ENCODE results near the gene XBP1.

The XBP1 gene

GRCh38 chr22:28774378-28774777 is 26.0 kb downstream of the XBP1 start:
- in situ Hi-C loops (cut with HindIII; ENCODE audit: low sequenced_read_pairs) = no loop called here
- DNase-seq (ENCODE audit: low read depth, low spot score) = no peak
- no peak for TF ChIP-seq CTCF (IDR thresholded peaks at IDR 0.05; ENCODE audit: low read depth, low read length)
- H3K4me3 ChIP-seq (ENCODE audit: low read depth, low read length) = no peak overlapping the region

GRCh38 chr22:28773461-28773867 is 26.9 kb downstream of the XBP1 start:
- DNase-seq (ENCODE audit: low read depth, low spot score) = peak; percentile 52
- no peak for TF ChIP-seq CTCF (IDR thresholded peaks at IDR 0.05; ENCODE audit: low read depth, low read length)
- peak overlapping the region; percentile 87 for H3K4me3 ChIP-seq (ENCODE audit: low read depth, low read length)
- in situ Hi-C loops (cut with HindIII; ENCODE audit: low sequenced_read_pairs) = no loop called here

- H3K4me3 ChIP-seq (ENCODE audit: low read depth, low read length) = peak within 1 kb of the TSS; percentile 87
- TF ChIP-seq CTCF (IDR thresholded peaks at IDR 0.05; ENCODE audit: low read depth, low read length) = peak; percentile 22
- in situ Hi-C loops (cut with HindIII; ENCODE audit: low sequenced_read_pairs) = no loop called here
- peak; percentile 95 for DNase-seq (ENCODE audit: low read depth, low spot score)
These were observed 27.5 kb downstream of the XBP1 start, which contains the start of gene CCDC117 for GRCh38 chr22:28772633-28773460. Gene CCDC117, plus strand, starts transcription at chr22:28772695. Its CDS starts 155 bp downstream, at chr22:28772850.

- H3K4me3 ChIP-seq (ENCODE audit: low read depth, low read length) = no peak overlapping the region
These were observed 29.1 kb downstream of the XBP1 start for GRCh38 chr22:28771195-28771791.

GRCh38 chr22:28769394-28770085 is 30.8 kb downstream of the XBP1 start:
- TF ChIP-seq CTCF (IDR thresholded peaks at IDR 0.05; ENCODE audit: low read depth, low read length) = no peak
- DNase-seq (ENCODE audit: low read depth, low spot score) = no peak
- in situ Hi-C loops (cut with HindIII; ENCODE audit: low sequenced_read_pairs) = no loop called here
- no peak overlapping the region for H3K4me3 ChIP-seq (ENCODE audit: low read depth, low read length)

More at GRCh38 chr22:28771195-28771791, 29.1 kb downstream of the XBP1 start:
- in situ Hi-C loops (cut with HindIII; ENCODE audit: low sequenced_read_pairs) = no loop called here
- no peak for TF ChIP-seq CTCF (IDR thresholded peaks at IDR 0.05; ENCODE audit: low read depth, low read length)
- DNase-seq (ENCODE audit: low read depth, low spot score) = no peak

GRCh38 chr22:28768701-28769393 is 31.5 kb downstream of the XBP1 start:
- in situ Hi-C loops (cut with HindIII; ENCODE audit: low sequenced_read_pairs) = no loop called here
- TF ChIP-seq CTCF (IDR thresholded peaks at IDR 0.05; ENCODE audit: low read depth, low read length) = no peak
- no peak overlapping the region for H3K4me3 ChIP-seq (ENCODE audit: low read depth, low read length)
- no peak for DNase-seq (ENCODE audit: low read depth, low spot score)

Data from astrocyte of the spinal cord (primary cell).